ENCODE results near the gene GP1BA. TPM values are rescaled to one million over a fixed set of nuclear protein-coding genes. Genes with fewer than 3 reads are reported as not detected.

GP1BA gene
- total RNA-seq, 1 donor from 2014 or later: not detected

DNA sequence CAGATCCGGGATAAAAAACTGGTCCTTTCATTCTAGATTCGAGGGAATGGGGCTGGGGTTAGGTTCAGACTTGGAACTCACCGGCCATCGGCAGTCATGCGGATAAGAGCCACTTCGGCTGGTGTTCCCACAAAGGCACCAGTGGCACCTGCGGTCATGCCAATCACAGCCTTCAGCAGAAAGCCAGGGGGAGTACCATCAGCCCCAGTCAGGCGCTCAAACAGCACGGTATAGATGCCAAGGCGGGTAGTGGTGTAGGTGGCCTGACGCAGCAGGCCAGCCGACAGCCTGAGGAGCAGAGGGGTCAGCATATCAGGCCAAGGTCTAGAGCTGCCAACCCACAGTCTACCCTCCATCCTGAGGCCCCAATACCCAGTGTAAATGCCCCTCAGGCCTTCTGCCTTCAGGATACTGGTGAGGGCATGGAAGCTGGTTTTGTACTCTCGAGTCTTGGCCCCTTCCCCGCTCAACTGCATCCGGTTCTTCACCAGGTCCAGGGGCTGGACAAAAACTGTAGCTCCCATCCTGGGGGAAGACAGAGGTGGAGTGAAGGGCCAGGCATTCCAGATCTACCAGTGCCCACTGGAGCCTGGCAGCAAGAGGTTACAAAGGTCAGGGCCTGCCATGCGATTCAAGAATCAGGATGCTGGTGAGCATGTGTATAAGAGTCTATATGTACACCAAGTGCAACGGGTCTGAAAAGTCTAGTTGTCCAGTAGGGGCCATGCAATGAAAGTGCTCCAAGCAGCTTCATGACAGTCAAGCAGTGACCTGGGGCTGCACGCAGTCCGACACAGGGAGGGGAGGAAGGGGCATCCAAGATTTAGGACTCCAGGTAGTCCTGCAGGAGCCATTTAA is 6.8 kb downstream of the GP1BA start:
- DNase-seq: peak; percentile 38

DNA sequence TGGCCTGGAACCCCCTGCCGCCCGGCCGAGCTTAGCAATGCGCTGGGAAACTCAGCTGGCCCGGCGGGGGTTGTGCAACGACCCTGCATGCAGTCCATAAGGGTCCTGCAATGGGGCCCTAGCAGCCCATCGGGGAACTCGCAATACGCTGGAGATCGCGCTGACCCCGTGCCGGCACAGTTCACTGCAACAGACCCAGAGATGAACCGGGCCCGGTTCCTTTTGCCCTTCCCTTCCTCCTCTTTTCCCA is 7.4 kb downstream of the GP1BA start:
- DNase-seq: no peak

DNA sequence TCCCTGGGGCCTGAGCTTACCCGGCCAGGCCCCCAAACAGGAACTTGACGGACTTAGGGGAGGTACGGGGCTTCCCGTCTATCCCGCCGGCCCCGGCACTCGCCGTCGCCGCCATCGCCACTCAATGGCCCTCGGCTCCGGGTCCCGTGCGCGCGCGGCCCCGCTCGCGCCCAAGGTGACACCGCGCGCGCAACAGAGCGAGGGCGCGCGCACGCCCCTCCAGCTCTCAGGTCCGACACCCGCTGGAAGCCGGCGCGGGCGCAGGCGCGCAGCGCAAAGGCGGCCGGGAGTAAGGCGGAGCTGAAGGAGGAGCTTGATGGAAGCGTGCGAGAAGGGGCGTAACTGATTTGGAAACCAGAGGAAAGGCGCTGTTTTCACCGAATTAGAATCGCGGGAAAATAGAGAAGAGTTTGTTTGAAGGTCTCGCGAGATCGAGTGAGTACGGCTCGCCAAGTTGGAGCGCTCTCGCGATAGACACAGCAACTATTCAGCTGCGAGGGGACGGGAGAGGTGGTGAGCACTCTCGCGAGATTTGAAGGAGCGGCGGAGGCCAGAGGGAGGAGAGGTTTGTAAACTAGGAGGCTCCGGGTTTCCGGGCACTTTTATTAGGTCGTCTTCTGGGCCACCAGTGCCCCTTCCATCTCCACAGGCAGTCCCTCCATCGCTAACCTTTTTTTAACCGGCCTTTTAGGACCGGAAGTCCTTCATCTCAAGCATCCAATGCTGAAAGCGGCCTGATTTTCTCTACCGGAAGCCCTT is 7.9 kb downstream of the GP1BA start, which contains the start of the genes RNF167 and SLC25A11:
Gene RNF167 (plus strand): TSS at position 473 of the 759 bp plus-strand sequence. CDS start 642 bp downstream, outside the sequence.
Gene SLC25A11 (minus strand): TSS at position 251 of the 759 bp plus-strand sequence. CDS start 136 bp downstream, at position 115.
- peak; percentile 100 for DNase-seq

DNA sequence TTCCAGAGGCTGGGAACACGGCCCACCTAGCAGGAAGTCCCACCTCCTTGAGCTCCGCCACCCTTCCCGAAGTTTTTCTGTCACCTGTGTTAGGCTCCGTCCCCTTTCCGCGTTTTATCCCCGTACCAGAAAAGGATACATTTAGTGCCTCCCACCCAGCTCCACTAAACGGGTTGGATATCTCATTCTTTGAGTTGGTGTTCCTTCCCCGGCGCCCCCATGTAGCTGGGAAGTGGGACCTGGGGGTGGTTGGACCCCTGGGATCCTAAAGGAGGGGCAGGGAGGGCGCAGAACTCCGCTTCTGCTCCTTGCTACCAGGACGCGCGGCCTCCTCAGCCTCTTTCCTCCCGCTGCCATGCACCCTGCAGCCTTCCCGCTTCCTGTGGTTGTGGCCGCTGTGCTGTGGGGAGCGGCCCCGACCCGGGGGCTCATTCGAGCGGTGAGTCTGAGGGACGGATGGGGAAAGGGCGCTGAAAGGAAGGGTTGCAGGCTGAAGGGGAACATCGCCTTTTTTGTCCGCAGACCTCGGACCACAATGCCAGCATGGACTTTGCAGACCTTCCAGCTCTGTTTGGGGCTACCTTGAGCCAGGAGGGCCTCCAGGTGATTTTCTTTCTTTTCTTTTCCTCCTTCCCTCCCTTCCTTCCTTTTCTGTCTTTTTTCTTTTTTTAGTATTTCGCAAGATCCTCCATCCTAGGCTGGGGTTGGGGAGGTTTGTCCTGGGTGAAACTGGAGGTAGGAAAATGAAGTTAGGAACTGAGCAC is 8.7 kb downstream of the GP1BA start:
- no peak for DNase-seq

DNA sequence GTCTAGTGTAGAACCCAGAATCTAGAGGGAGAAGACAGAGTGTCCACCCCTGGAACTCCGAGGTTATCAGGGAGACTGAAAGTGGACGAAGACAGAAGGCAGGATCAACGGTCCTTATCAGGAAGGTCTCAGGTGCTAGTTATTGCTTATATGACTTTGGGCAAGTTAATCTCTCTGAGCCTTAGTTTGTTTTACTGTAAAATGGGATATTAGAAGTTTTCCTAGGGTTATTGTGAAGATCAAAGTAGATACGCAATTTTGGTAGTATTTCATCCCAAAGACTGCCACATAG is 9.2 kb downstream of the GP1BA start:
- no peak for DNase-seq

DNA sequence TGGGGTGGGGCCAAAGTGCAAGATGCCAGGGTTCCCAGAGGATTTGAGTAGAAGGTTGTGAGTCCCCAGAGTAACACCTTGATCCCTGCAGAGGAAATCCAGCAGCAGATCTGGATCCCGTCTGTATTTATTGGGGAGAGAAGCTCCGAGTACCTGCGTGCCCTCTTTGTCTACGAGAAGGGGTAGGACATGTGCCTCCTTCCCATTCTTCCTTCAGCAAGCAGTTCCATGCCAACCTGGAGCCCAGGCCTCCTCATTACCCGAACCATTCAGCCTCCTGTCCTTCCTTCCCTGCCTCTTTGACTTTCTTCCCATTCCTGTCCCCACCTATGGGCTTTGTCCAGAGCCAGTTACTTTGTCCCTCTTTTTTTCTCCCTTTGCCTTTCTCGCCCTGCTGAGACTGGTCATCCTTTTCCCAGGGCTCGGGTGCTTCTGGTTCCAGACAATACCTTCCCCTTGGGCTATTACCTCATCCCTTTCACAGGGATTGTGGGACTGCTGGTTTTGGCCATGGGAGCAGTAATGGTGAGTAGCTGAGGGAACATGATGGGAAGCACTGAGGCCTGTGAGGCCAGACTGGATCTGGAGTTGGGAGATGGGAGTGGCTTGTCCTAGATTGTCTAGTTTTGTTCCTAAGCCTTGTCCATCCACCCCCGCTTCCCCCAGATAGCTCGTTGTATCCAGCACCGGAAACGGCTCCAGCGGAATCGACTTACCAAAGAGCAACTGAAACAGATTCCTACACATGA is 10.9 kb downstream of the GP1BA start:
- DNase-seq: peak; percentile 41

DNA sequence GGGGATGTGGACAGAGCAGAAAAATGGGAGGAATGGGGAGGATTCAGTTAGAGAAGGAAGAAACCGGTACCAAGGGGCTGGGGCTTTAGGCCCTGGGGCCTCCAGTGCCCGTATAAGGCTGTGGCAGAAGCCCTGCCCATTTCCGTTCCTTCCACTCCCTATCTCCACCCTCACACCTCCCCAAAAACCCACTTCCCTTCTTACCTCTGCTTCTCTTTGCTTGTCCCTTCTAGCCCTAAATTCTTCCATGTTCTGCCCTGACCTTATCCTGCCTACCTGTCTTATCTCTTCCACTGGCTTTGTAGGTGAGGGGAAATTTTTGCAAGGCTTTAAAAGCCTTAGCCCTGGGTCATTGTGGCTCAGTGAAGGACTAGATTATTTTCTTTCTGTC is 12.1 kb downstream of the GP1BA start:
- DNase-seq: no peak

DNA sequence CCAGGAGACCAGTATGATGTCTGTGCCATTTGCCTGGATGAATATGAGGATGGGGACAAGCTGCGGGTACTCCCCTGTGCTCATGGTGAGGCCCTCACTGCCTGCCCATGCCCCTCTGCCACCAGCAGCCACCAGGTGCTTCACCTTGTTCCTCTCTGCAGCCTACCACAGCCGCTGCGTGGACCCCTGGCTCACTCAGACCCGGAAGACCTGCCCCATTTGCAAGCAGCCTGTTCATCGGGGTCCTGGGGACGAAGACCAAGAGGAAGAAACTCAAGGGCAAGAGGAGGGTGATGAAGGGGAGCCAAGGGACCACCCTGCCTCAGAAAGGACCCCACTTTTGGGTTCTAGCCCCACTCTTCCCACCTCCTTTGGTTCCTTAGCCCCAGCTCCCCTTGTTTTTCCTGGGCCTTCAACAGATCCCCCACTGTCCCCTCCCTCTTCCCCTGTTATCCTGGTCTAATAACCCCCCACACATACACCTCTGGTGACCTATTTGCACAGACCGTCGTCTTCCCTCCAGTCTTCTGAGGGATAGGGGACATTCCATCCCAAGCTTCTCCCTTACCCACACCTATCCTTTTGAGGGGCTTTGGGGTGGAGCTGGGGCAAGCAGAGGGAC is 12.6 kb downstream of the GP1BA start:
- DNase-seq: no peak

DNA sequence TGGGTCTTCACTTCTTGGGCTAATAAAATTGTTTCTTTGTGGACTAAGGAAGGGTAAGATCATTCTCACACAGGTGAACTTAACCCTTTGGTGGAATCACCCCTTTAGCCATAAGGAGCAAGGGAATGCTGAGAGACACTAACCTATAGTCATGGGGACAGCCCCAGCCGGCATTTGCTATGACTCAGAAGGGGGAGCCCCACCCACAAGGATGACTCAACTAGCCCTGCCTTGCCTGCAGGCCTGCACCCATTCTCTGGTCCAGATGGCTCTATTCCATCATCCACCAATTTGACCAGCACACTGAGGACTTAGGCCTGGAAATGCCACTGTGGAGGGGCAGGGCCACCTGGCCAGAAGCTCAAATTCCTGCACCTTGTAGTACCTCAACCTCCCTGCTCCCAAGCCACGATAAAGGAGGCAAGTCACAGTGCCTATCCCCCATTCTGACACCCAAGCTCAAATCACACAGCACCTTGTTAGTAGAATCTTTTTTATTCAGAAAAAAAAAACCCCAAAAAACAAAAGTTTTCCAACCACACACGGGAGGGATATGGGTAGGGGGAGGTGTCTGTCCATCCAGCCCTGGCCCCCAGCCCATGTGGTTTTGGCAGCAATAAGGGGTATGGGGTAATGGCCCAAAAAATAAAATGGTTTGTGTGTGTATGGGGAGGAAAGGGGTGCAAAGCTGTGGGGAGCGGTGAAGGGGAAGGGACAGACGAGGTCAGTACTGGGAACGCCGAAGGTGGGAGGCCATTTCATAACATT is 13.3 kb downstream of the GP1BA start:
- DNase-seq: peak; percentile 86

DNA sequence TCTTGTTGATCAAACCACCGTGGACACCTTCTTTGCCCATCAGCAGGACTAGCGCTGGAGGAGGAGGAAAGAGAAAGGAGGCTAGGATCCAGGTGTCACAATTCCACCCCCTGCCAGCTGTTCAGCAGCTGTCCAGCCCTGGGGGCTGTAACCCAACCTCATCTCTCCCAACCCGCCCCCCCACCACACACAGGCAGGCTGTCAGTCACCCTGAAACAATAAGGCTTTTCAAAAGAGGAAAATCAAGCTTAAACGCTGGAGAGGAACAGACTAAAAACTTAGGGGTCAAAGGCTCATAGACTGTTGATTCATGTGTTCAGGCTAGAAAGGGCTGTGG is 13.8 kb downstream of the GP1BA start:
- DNase-seq: no peak

DNA sequence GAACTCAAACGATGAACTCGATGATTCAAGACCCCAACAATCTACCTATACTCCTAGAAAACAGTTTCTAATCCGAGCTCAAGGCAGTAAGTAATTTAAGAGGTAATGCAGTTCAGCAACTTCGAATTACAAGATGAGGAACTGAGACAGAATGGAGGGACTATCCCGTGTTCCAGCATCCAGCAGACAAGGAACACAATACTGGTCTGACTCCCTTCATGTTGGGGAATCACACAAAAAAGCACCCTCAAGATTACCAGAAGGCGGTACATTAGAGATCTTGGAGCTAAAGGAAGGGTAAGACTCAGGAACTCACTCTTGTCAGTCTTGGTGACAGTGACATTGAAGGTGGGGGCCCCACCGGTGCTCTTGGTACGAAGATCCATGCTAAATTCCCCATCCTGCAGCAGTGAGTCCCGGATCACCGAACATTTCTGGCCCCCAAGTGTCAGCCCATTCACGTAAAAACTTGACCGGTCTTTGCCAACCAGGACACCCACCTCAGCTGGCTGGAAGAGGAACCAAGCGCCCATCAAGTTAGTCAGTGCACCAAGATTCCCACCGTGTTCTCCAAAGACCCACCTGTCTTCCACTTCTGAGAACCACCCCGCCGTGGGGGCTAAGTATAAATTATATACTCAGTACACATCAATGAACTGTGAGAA is 14.4 kb downstream of the GP1BA start:
- no peak for DNase-seq

DNA sequence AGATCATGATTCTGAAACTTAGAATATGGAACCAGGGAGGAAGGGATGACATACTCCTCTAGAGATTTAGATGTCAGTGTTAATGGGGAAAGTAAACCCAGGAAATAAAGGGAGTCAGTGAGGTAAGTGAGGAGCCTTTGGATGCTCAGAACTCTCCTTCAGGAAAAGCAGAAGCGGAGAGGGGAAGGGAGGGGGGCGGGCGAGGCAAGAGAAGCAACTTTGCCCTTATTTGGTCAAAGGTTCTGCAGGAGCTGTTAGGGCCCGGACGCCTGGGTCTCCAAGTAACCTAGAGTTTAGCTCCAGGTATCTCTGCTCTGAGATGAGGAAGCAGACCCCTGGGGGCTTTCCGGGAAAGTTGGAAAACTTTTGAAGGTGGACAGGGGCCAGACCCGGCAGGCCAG is 14.9 kb downstream of the GP1BA start:
- DNase-seq: no peak

DNA sequence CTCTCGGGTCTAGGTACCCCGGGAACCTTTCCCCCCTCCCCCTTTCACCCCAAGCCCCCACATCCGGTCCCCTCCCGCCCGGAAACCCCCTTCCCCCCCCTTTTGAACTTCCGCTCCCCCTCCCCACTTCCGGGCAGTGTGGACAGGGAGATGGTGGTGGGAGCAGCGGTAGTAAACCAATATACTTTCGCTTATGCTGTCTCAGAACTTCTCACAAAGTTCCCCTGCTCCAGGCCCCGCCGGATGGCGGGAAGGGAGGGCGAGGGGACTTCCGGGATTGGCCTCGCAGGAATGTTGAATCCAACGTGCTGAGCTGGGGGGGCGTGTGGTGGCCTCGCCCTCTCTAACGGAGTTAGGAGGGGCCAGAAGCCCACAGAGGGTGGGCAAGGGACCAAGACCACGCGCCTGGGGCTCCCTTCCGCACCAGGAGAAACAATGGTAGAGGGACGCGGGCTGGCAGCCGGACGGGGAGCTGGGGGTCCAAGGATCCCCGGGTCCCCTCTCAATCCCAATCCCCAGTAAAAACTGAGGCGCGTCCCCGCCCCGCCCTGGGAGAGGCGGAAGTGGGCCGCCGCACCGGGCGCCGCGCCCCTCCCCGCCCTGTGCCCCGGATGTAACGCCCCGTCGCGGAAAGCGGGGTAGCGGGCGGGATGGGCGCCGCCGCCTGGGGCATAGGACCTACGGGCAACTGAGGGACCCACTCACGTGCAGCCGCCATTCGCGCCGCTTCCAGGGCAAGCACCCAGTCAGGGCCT is 15.5 kb downstream of the GP1BA start:
- peak; percentile 45 for DNase-seq

DNA sequence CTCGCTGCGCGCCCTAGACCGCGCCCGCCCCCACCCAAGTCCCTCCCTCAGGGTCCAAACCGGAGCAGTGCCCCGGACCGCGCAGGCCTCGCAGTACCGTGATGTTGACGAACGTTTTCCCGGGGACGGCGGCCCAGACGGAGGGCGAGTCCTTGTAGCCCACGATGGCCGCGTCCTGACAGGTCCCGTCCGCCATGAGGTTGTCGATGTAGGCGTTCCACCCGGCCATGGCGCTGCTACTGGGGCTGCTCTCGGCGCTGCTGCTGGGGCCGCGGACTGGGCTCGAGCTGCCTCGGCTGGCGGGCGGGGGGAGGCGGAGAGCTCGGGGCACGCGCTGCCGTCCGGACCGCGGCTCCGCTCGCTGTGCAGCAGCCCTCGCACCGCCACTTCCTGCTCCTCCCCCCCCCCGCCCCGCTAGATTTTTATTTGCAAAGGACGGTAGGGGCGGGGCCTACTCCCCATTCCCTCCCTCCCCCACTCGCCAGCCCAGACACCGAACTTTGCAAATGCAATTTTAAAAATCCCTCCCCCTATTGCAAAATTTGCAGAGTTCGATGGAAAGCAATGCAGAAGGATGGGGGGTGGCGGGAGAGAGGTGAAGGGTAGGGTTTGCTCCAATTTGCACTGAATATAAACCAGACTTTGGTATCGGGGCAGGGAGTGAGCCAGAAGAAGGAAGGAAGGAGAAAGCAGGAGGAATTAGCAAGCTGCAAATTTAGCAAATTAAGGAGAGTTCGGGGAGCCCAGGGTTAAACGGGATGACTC is 16.3 kb downstream of the GP1BA start, which contains the start of gene PFN1:
Gene PFN1 (minus strand): TSS at position 365 of the 765 bp plus-strand sequence. CDS start 136 bp downstream, at position 229.
- peak; percentile 88 for DNase-seq

DNA sequence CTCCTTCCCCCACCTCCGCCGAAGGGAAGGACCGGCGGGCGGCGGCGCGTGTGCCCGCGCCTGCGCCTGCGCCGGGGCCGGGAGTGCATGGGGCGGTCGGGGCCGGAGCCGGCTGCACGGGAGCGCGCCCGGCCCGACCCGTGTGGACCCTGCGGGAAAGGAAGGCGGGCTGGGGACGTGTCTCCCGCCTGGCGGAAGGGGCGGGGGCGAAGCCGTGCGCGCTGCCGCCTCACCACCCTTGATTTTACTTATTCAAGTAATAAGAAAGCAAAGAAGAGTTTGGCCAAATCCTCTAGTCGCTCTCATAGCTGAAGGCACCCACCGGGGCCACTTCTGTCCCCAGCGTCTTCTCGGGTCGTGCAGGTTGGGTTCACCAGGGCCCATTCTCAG is 16.8 kb downstream of the GP1BA start:
- peak; percentile 91 for DNase-seq

DNA sequence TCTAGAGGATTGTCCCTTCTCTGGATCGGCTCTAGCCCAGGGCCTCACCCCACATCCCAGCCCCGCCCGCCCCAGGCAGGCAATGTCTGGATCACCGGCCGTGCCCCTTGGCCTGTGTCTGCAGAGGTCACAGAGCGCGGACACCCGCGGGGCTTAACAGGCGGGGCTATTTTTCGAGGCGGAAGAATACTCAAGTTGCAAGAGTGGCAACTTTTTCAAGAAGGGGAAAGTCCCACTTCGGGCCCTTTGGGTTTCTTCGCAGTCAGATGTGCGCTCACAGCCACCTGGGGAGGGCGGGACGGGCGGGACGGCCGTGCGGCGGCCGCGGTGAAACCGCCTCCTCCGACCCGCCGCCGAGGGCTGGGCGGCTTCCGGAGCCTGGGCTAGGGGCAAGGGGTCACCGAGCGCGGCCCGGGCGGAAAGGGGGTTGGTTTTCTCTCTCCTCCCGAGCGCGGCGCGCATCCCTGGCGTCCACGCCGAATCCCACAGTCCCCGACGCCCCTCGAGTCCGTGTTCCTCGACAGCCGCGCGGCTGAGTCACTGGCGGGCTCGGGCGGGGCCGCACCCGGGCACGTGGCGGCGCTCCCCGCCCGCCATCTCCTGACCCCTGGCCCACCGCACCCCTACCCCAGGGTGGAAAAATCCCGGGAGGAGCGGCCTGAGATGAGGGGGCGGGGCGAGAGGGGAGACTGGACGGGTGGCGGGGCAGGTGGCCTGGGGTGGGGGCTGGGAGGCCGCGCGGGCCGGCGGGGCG is 17.4 kb downstream of the GP1BA start:
- DNase-seq: peak; percentile 69

DNA sequence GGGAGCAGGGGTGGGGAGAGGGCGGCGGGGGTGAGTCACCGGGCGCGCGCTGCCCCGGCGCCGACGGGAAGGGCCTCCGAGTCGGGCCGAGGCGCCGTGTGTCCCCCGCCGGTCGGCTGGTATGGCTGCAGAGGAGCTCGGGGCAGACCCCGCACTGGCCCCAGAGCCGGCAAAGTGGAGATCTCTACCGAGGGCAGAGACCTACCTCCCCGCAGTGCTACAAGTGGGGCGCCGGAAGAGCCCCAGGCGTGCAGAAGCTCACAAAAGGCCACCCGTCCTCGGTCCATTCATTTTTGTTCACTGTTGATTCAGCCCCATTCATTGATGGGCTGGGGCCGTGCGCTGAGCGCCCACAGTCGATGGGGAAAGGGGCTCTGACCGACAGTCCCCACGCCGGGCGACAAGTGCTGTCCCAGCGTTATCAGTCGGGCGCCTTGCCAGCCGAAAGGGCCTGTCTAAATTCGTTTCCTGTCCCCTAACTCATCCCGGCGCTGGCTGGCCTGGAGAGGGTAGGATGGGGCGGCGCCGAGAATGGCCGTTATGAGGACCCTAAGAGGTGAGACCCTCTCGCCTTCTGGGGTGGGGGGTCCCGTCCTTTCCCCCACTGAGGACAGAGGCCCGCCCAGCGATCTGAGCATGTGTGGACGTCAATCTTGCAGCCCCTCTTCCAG is 18.1 kb downstream of the GP1BA start:
- DNase-seq: no peak

DNA sequence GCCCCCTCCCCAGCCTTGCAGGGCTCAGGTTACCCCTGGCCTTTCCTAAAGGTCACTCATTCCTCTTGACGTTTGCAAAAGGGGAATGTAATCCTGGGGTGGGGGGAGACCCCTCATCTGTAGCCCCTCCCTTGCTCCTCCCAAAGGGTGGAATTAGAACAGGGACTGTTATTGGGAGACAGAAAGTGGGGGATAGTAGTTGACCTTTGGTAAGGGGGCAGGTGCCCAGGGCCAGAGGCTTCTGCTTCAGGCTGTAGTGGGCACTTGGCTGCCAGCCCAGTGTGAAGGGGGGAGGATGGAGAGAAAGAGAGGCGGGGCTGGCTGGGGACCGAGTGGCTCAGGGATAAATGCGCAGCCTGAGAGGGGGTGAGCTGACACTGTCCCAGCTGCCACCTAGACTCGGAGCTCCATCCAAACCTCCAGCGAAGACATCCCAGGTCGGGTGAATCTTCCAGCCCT is 18.7 kb downstream of the GP1BA start, which contains the start of gene ENO3:
Gene ENO3 (plus strand): TSS at position 374 of the 459 bp plus-strand sequence. CDS start 711 bp downstream, outside the sequence.
- DNase-seq: no peak

All from dermis blood vessel endothelial cell (primary cell).